HepG2 (cell line): ENCODE measurements around the gene BTAF1. TPM values are rescaled to one million over a fixed set of nuclear protein-coding genes. Genes with fewer than 3 reads are reported as not detected.
A peak's percentile ranks its signal among the peaks of the same experiment; 100 is the strongest.

ENCODE experiments used
- CCAR2 ChIP-seq: fragments of 200-400 bp; formaldehyde crosslinking; optimal IDR thresholded peaks from 2 replicates; pipeline ENCODE3; 2018; ENCODE audit warnings: low read depth, mild to moderate bottlenecking, low read length, moderate library complexity
- HHEX ChIP-seq: IDR thresholded peaks from 2 replicates; pipeline ENCODE4 v1.6.1; 2016; ENCODE audit warnings: control low read depth
- HNRNPL ChIP-seq: fragments of 200-400 bp; formaldehyde crosslinking; IDR thresholded peaks from 2 replicates; pipeline ENCODE4 v1.6.1; 2017; ENCODE audit warnings: mild to moderate bottlenecking, low read depth, low read length
- KMT2B ChIP-seq: IDR thresholded peaks from 2 replicates; pipeline ENCODE4 v1.6.1; 2016; ENCODE audit warnings: missing genetic modification reagents, missing compliant biosample characterization
- MEIS2 ChIP-seq: sonication (generic); formaldehyde crosslinking; IDR thresholded peaks from 2 replicates; pipeline ENCODE4 v1.9.0; 2021; ENCODE audit warnings: mild to moderate bottlenecking, missing genetic modification reagents
- MTF1 ChIP-seq: sonication (generic); formaldehyde crosslinking; IDR thresholded peaks from 2 replicates; pipeline ENCODE4 v1.5.0; 2020; ENCODE audit warnings: missing genetic modification reagents
- MYC ChIP-seq: sonication (generic); formaldehyde crosslinking; IDR thresholded peaks from 2 replicates; pipeline ENCODE4 v1.9.0; 2021; ENCODE audit warnings: missing genetic modification reagents, borderline replicate concordance
- MZF1 ChIP-seq: sonication (generic); formaldehyde crosslinking; IDR thresholded peaks from 2 replicates; pipeline ENCODE4 v1.8.1; 2023; ENCODE audit warnings: mild to moderate bottlenecking, missing genetic modification reagents, borderline replicate concordance
- NR2F6 ChIP-seq, 2 experiments: IDR thresholded peaks; 2 replicates each; pipeline ENCODE4 v1.6.1; 2016; ENCODE audit warnings: antibody characterized with exemption in 1 of 2, mild to moderate bottlenecking in 1 of 2
- RBM39 ChIP-seq: fragments of 200-400 bp; formaldehyde crosslinking; IDR thresholded peaks from one replicate; pipeline ENCODE4 v1.6.1; 2018; ENCODE audit warnings: antibody characterized with exemption, mild to moderate bottlenecking, low read depth, low read length; ENCODE audit not compliant: poor library complexity, severe bottlenecking
- ZC3H4 ChIP-seq: sonication (generic); formaldehyde crosslinking; IDR thresholded peaks from 2 replicates; pipeline ENCODE4 v1.4.0; 2020; ENCODE audit warnings: missing genetic modification reagents, borderline replicate concordance
- ZFYVE20 ChIP-seq: sonication (generic); formaldehyde crosslinking; IDR thresholded peaks from 2 replicates; pipeline ENCODE4 v1.8.0; 2023; ENCODE audit warnings: low read depth, mild to moderate bottlenecking, moderate library complexity, missing genetic modification reagents, borderline replicate concordance
- ZNF30 ChIP-seq: sonication (generic); formaldehyde crosslinking; IDR thresholded peaks from 2 replicates; pipeline ENCODE4 v1.5.0; 2020; ENCODE audit warnings: mild to moderate bottlenecking, missing genetic modification reagents
- ZNF329 ChIP-seq: sonication (generic); formaldehyde crosslinking; IDR thresholded peaks from 2 replicates; pipeline ENCODE4 v1.9.0; 2021; ENCODE audit warnings: low read depth, mild to moderate bottlenecking, missing genetic modification reagents
- ZNF382 ChIP-seq: sonication (generic); formaldehyde crosslinking; IDR thresholded peaks from 2 replicates; pipeline ENCODE4 v1.5.0; 2020; ENCODE audit warnings: missing genetic modification reagents, mild to moderate bottlenecking, borderline replicate concordance
- ZNF549 ChIP-seq: sonication (generic); formaldehyde crosslinking; IDR thresholded peaks from 2 replicates; pipeline ENCODE4 v1.5.0; 2020; ENCODE audit warnings: missing genetic modification reagents
- ZNF570 ChIP-seq: sonication (generic); formaldehyde crosslinking; IDR thresholded peaks from 2 replicates; pipeline ENCODE4 v1.4.0; 2020; ENCODE audit warnings: mild to moderate bottlenecking, missing genetic modification reagents, borderline replicate concordance
- ZNF891 ChIP-seq: sonication (generic); formaldehyde crosslinking; IDR thresholded peaks from 2 replicates; pipeline ENCODE4 v1.5.0; 2020; ENCODE audit warnings: mild to moderate bottlenecking, missing genetic modification reagents
- polyA plus RNA-seq, 8 experiments: library from polyadenylated mRNA; depleted of rRNA in 3 of 8; stranded (reverse) in 7 of 8; unstranded in 1 of 8; fragments of >200 nt; fragmentation: Illumina TruSeq in 4 of 8; extraction: Trizol in 4 of 8; gene quantifications; 2 replicates each; pipeline versions ENCODE4 v1.2.1 to v1.2.3, GENCODE V29; 2011 to 2016; ENCODE audit warnings: low read depth in 4 of 8, missing spikeins in 1 of 8, mixed read lengths in 1 of 8; ENCODE audit not compliant: insufficient read depth in 1 of 8
- total RNA-seq, 5 experiments: library from RNA; depleted of rRNA; stranded (reverse); fragments of >200 nt; fragmentation: Illumina TruSeq; extraction: Trizol; gene quantifications; 2 replicates each; pipeline ENCODE4 v1.2.3, GENCODE V29; 2016; ENCODE audit warnings: low read depth in 1 of 5
- TF ChIP-seq, protein P1 (sequence below): sonication (generic); formaldehyde crosslinking; IDR thresholded peaks from 2 replicates; pipeline ENCODE4 v1.4.0; 2020; ENCODE audit warnings: mild to moderate bottlenecking, missing genetic modification reagents
- TF ChIP-seq, protein P2 (sequence below): sonication (generic); formaldehyde crosslinking; IDR thresholded peaks from 2 replicates; pipeline ENCODE4 v1.5.0; 2020; ENCODE audit warnings: missing genetic modification reagents
- TF ChIP-seq, protein P3 (sequence below): sonication (generic); formaldehyde crosslinking; IDR thresholded peaks from 2 replicates; pipeline ENCODE4 v1.8.1; 2023; ENCODE audit warnings: mild to moderate bottlenecking, missing genetic modification reagents, borderline replicate concordance
- TF ChIP-seq, protein P4 (sequence below): sonication (generic); formaldehyde crosslinking; IDR thresholded peaks from 2 replicates; pipeline ENCODE4 v1.4.0; 2020; ENCODE audit warnings: mild to moderate bottlenecking, low read depth, missing genetic modification reagents

Gene BTAF1
- total and polyA plus RNA-seq, 2 of the 13 experiments (the other 11 are each of a cell fraction or from before 2014, with no cell fraction given) = 38.6 to 54.1 TPM

DNA sequence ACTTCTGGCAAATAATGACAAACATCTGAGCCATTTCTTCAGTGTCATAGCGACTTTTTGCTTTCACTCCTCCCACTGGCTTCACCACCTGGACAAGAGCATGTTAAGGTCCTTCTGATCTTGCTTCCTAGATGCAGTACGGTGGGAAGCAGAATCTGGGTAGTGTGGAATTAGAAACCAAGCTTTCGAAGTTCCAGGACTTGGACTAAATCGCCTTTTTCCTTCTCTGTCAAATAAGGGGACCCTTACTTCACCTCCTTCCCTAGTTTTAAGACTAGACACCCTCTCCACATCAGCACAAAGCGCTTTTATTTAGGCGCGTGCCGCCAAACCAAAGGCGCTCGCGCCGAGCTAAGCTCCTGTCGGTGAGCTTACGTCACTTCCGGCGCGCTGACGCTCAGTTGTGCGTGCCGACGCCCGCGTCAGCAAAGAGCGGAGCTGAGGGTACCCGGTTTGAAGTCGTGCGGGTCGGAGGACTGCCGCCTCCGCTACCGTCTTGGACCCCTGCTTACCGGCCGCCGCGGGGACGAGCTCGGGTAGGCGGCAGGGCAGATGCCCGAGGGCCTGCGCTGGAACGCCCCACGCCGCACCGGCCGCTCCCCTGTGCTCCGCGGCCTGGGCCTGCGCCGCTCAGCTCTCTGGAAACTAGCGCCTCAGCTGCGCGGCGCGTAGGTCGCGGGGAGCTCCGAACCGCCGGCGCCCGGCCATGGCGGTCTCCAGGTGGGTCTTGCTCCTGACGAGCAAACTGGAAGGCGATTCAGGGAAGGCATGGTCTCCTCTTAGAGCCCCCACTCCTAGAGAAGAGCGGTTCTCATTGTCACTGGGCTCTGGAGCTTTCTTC lies at the start of gene BTAF1 (continued):
- TF ChIP-seq ZNF382 (CRISPR knock-in tag) = no peak
- peak; percentile 96 for TF ChIP-seq KMT2B (CRISPR knock-in tag)
- TF ChIP-seq ZC3H4 (CRISPR knock-in tag) = no peak
- TF ChIP-seq NR2F6 (IDR thresholded peaks at IDR 0.05) = no peak
- TF ChIP-seq NR2F6 (CRISPR knock-in tag; IDR thresholded peaks at IDR 0.05) = peak; percentile 48
- TF ChIP-seq ZNF30 (CRISPR knock-in tag) = no peak
- TF ChIP-seq MTF1 (CRISPR knock-in tag) = peak; percentile 68; the same call in 1 of the 2 replicates
- TF ChIP-seq ZNF570 (CRISPR knock-in tag) = no peak; the same call in 1 of the 2 replicates
- TF ChIP-seq ZNF329 (CRISPR knock-in tag) = no peak
- no peak for TF ChIP-seq ZNF549 (CRISPR knock-in tag)
- TF ChIP-seq, protein P1, sequence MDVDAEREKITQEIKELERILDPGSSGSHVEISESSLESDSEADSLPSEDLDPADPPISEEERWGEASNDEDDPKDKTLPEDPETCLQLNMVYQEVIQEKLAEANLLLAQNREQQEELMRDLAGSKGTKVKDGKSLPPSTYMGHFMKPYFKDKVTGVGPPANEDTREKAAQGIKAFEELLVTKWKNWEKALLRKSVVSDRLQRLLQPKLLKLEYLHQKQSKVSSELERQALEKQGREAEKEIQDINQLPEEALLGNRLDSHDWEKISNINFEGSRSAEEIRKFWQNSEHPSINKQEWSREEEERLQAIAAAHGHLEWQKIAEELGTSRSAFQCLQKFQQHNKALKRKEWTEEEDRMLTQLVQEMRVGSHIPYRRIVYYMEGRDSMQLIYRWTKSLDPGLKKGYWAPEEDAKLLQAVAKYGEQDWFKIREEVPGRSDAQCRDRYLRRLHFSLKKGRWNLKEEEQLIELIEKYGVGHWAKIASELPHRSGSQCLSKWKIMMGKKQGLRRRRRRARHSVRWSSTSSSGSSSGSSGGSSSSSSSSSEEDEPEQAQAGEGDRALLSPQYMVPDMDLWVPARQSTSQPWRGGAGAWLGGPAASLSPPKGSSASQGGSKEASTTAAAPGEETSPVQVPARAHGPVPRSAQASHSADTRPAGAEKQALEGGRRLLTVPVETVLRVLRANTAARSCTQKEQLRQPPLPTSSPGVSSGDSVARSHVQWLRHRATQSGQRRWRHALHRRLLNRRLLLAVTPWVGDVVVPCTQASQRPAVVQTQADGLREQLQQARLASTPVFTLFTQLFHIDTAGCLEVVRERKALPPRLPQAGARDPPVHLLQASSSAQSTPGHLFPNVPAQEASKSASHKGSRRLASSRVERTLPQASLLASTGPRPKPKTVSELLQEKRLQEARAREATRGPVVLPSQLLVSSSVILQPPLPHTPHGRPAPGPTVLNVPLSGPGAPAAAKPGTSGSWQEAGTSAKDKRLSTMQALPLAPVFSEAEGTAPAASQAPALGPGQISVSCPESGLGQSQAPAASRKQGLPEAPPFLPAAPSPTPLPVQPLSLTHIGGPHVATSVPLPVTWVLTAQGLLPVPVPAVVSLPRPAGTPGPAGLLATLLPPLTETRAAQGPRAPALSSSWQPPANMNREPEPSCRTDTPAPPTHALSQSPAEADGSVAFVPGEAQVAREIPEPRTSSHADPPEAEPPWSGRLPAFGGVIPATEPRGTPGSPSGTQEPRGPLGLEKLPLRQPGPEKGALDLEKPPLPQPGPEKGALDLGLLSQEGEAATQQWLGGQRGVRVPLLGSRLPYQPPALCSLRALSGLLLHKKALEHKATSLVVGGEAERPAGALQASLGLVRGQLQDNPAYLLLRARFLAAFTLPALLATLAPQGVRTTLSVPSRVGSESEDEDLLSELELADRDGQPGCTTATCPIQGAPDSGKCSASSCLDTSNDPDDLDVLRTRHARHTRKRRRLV (CRISPR knock-in tag) = no peak
- TF ChIP-seq, protein P2, sequence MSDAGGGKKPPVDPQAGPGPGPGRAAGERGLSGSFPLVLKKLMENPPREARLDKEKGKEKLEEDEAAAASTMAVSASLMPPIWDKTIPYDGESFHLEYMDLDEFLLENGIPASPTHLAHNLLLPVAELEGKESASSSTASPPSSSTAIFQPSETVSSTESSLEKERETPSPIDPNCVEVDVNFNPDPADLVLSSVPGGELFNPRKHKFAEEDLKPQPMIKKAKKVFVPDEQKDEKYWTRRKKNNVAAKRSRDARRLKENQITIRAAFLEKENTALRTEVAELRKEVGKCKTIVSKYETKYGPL (CRISPR knock-in tag) = no peak; the same call in 1 of the 2 replicates
- peak; percentile 54; the same call in 1 of the 2 replicates for TF ChIP-seq MEIS2 (CRISPR knock-in tag)
- TF ChIP-seq ZNF891 (CRISPR knock-in tag) = peak; percentile 92
- TF ChIP-seq HHEX (CRISPR knock-in tag) = no peak
- TF ChIP-seq, protein P3, sequence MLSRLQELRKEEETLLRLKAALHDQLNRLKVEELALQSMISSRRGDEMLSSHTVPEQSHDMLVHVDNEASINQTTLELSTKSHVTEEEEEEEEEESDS = peak; percentile 65; the same call in 1 of the 2 replicates
- TF ChIP-seq MYC (CRISPR knock-in tag) = peak; percentile 92; the same call in 1 of the 2 replicates
- TF ChIP-seq RBM39 = peak; percentile 26
- no peak for TF ChIP-seq MZF1
- no peak for TF ChIP-seq CCAR2
- no peak for TF ChIP-seq ZFYVE20 (CRISPR knock-in tag)
- no peak for TF ChIP-seq HNRNPL
- TF ChIP-seq, protein P4, sequence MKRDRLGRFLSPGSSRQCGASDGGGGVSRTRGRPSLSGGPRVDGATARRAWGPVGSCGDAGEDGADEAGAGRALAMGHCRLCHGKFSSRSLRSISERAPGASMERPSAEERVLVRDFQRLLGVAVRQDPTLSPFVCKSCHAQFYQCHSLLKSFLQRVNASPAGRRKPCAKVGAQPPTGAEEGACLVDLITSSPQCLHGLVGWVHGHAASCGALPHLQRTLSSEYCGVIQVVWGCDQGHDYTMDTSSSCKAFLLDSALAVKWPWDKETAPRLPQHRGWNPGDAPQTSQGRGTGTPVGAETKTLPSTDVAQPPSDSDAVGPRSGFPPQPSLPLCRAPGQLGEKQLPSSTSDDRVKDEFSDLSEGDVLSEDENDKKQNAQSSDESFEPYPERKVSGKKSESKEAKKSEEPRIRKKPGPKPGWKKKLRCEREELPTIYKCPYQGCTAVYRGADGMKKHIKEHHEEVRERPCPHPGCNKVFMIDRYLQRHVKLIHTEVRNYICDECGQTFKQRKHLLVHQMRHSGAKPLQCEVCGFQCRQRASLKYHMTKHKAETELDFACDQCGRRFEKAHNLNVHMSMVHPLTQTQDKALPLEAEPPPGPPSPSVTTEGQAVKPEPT (CRISPR knock-in tag) = peak; percentile 88; the same call in 1 of the 2 replicates
